Activated naive CD8-positive, alpha-beta T cell treated with anti-CD3 and anti-CD28 coated beads, Interleukin-2, amount 50 U/mL, for 16 hours (primary cell): ENCODE data around the gene GLRB.
"Not testable (repeated sequence)": the region's sequence is repeated elsewhere in the genome, so short reads cannot be mapped to it uniquely, and the experiment has no call there.

Experiments
- DNase-seq: peaks from one replicate; pipeline ENCODE4 v3.0.0-alpha.2; 2020; ENCODE audit warnings: low read depth, low spot score

The GLRB gene

DNA sequence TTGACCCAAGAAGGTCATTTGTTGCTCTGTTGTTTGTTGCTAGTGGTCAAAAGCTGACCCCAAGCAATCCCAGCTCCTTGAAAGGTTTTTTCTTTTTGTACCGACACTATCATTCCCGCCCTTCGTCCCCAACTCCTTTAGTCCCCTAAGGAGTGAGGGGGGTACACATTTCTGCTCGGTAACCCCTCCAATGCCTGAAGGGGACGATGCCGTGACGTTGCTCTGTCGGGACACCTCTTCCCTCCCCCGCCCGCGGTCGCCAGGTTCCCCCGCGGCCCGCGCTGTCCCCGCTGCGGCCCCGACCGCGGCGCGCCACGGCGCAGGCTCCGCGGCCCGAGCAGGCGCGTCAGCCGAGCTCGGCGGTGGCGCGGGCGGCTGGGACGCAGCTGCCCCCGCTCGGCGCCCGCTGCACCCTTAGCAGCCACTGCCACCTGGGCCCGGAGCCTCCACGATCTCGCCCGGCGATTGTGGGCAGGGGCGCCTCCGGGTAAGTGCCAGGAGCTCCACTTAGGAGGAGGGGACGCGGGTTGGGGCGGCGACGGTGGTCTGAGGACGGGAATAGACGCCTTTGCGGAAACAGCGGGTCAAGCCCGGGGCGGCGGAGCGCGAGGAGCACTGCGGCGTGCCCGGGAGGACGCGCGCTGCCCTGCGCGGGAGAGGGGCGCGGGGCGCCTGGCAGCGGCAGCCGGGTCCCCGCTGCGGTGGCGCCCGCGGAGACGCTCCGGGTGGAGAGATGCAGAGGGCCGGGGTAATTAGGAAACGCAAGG is at the start of gene GLRB:
Gene GLRB (plus strand): TSS at position 340 of the 767 bp plus-strand sequence. CDS start 1,875 bp downstream, outside the sequence.
- no peak for DNase-seq

GRCh38 chr4:157035471-157035870 is 40.5 kb upstream of the GLRB start:
- DNase-seq, result no peak

GRCh38 chr4:157040405-157040804 is 35.5 kb upstream of the GLRB start:
- DNase-seq, result no peak

DNA sequence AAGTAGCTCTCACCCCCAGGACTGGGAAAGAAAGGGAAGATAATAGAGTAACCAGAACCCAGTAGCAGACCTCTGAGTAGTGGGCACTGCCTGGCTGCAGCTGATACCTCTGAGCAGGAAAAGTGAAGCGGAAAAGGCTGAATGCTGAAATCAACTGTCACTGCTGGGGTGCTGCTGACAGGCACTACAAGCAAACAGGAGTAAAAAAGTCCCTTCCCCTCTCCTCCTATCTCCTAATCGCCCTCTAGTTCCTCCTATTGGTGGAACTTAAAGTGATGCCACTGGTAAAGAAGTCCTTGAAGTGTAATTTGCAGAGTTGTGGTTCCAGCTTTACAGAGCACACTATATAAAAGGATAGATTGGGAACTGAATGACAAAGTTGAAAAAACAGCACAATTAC is 32.8 kb upstream of the GLRB start:
- no peak for DNase-seq

DNA sequence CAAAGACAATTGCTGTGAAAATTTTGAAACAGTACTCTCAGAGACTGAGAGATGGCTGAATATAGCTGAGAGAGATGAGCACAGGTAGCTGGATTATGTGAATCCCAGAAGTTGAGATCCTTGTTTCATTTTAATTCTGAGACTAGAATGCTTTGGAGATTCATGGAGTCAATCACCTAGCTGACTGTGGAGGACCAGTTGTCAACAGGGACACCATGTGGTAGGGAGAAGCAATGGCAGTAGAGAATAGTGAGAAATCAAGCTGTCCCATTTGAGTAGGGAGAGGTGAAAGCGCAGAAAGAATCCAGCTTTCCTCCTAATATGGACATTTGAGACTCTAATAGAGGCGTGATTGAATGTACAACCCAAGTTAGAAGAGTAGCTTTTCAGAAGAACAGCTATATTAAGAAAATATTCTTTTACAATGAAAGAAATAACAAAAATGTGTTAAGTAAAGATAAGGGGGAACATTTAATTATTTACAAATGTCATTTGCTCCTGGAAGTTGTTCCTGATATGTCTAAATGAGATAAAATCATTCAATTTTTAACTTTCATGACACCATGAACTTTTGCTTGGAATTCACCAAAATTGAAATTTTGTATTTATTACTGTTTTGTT is 30.3 kb upstream of the GLRB start:
- no peak for DNase-seq

DNA sequence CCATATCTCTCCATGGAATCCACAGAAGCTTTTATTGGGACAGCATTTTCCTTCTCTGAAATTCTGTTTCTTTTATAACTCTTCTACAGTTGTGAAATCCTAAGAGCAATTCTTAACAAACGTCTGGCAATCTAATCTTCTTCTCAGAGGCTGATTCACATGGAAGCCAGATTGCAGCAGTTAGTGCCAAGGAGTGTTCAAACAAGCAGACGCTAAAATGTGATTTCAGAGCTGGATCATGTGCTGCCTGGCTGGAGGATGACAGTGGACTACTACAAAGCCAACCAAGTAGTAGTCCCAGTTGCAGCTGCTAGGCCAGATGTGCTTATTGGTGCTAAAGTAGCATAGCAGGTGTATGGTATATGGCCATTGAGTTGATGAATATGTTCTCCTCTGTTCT is 27.7 kb upstream of the GLRB start:
- no peak for DNase-seq

- no peak for DNase-seq
Observed at GRCh38 chr4:157050561-157050960, 25.4 kb upstream of the GLRB start.

GRCh38 chr4:157052429-157053040 is 23.4 kb upstream of the GLRB start:
- no peak for DNase-seq

GRCh38 chr4:157057218-157057617 is 18.7 kb upstream of the GLRB start:
- no peak for DNase-seq

DNA sequence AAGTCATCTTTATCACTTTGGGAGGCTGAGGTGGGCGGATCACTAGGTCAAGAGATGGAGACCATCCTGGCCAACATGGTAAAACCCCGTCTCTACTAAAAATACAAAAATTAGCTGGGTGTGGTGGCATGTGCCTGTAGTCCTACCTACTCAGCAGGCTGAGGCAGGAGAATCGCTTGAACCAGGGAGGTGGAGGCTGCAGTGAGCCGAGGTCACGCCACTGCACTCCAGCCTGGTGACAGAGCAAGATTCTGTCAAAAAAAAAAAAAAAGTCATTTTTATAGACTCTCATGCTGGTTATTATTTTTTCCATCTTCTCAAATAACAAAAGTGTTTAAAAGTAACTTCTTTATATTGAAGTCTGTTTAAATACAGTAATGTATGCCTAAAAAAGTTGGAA is 17.1 kb upstream of the GLRB start:
- not testable (repeated sequence) for DNase-seq

- DNase-seq, result no peak
Observed at GRCh38 chr4:157072002-157072401, 3.9 kb upstream of the GLRB start.

- DNase-seq, result no peak
Observed at GRCh38 chr4:157075401-157075800, 549 bp upstream of the GLRB start.

DNA sequence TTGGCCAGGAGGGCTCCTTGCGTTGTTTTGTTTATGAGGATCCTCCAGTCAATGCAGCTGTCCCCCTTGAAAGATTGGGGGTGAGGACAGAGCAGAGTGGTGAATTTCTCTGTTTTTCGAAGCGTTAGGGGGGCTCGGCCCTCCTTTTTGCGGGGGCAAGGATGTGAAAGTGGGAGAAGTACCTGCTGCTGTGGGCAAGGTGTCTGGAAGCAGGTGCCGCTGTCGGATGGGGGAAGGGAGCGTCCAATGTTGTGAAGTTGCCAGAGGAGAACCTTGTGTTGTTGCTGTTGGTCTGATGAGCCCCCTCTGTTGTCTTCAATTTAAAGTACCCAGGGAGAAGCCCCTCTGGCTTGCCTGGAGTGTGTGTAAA is 613 bp downstream of the GLRB start:
- DNase-seq, result no peak

DNA sequence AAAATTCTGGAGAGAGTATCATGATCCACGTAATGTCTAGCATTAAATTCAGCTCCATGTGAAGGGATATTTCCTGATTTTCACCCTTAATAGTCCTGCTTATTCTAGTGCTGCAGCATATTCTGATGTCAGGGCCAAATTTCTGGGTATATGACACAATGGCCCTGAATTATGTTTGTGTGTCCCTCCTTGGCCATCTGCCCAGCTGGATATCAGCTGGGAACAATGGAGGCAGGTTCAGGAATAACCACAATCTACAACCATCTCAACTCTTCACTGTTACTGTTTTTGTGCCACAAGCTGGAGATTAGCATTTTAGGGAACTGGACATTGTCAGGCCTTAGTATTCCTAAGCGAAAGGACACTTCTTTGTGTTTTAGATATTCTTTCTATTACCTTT is 3.5 kb downstream of the GLRB start:
- no peak for DNase-seq

GRCh38 chr4:157080605-157081004 is 4.7 kb downstream of the GLRB start:
- DNase-seq, result no peak

DNA sequence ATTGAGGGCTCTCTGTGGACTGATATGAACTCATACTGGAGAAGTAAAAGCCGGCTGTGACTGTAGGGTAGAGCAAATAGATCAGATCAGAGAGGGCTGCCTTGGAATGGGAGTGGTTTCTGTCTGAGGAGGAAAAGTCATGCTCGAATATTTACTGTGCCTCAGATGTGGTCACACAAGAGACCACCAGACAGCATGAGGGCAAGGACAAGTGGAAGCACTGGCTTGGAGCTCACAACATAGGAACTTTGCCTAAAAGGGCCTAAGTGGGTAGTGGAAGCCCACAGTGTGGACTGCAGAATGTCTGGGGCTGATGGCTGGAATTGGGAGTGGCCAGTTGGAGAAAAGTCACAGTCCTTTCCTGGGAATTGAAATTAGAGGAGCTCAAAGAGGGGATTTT is 19.8 kb downstream of the GLRB start:
- no peak for DNase-seq

- no peak for DNase-seq
Observed at GRCh38 chr4:157096439-157096838, 20.5 kb downstream of the GLRB start.

DNA sequence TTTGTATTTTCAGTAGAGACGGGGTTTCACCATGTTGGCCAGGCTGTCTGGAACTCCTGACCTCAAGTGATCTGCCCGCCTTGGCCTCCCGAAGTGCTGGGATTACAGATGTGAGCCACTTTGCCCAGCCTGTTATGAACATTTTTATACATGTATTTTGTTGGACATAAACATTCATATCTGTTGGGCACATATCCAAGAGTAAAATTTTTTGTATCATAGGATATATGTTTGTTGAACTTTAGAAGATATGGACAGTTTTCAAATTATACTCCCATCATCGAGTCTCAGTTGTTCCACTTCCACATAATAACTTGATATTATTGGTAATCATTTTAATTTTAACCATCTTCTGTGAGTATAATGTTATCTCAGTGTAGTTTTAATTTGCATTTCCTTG is 23.6 kb downstream of the GLRB start:
- no peak for DNase-seq

GRCh38 chr4:157104541-157104940 is 28.6 kb downstream of the GLRB start:
- no peak for DNase-seq

DNA sequence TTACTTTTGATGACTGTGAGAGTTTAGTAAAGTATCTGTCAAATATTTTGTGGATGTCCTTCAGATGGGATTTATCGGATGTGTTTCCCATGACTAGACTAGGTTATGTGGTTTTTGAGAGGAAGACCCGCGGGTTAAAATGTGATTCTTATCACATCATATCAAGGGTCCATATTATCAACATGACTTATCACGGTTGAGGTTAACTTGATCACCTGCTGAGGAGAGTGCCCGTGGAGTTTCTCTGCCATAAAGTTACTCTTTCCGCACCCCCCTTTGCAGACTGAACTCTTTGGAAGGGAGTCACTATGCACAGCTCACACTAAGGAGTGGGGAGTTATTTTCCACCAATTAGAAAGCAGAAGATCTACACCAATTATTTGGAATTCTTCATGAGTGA is 38.7 kb downstream of the GLRB start:
- DNase-seq, result no peak

DNA sequence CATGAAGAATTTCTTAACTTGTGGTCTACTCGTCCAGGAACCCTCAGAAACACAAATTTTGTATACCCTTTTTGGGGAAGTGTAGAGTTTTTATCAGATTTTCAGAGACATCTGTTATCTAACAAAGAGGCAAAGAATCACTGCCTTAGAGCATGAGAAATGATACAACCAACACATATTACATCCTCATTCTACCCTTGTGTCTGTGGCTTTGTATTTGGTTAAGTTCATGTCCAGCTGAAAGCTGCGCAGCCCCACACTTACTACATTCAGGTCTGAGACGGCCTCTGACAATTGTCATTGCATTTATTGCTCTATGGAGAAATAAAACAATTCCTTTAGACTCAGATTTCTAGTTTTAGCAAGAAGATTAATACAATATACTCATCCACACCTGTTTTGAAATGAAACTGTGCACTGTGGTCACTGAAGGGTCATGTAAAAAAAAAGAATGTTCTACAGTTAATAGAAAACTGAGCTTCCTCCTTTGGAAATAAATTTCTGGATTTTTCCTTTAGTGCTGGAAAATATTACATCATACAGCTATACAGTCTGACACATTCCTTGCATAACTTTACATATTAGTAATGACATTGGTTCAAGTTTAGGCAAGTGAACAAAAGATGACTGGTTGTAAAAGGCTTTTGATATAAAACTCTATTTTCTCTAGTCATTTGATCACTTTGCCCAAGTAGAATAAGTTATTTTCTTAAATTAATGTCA is 39.8 kb downstream of the GLRB start:
- DNase-seq, result no peak

DNA sequence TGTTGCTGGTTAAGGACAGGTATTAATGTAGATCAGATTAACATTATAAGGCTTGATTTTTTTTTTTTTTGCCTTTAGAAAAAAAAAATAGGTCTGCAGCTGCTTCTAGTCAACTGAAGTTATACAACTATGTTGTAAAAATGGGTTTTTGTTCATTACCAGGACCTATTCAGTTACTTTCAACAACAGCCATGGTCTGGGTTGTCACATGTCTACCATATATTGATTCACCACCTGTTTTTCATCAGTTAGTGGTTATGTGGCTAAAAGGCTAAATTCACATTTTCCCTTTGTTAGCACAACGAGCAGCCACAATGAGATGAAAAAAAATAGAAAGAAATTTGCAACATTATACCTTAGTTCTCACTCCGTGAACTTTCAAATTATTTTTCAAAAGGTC is 45.5 kb downstream of the GLRB start:
- DNase-seq, result no peak
